ENCODE measurements around the gene AHCYL1.

- no peak for TF ChIP-seq EZH2 (IDR thresholded peaks at IDR 0.05)
- TF ChIP-seq CTCF (IDR thresholded peaks at IDR 0.05), result no peak
Observed at GRCh38 chr1:110003747-110004428, 19.3 kb downstream of the AHCYL1 start.

All from neural progenitor cell (in vitro differentiated cells).